KG1 (cell line): ENCODE measurements around the gene MAS1L.

Source experiments
- DNase-seq: peaks from one replicate; lab custom pipeline; 2025; lab: John Stamatoyannopoulos, UW

The MAS1L gene

DNA sequence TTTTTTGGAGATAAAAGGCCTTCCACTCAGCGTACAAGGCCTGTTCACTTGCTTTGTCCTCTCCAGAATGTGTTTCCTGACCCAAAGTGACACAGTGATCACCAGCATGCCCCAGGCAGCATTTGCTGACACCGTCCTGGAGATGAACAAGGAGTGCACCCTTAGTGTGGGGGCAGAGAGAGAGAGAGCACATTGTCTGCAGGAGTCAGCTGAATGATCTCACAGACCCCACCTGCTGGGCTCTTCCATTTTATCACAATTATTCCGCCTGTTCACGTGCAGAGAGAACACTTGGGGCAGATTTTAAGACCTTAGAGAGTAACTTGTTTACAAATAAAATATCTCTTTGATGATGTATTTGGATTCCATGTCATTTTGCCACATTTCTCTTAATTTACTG lies 22.4 kb upstream of the MAS1L start:
- DNase-seq: no peak

DNA sequence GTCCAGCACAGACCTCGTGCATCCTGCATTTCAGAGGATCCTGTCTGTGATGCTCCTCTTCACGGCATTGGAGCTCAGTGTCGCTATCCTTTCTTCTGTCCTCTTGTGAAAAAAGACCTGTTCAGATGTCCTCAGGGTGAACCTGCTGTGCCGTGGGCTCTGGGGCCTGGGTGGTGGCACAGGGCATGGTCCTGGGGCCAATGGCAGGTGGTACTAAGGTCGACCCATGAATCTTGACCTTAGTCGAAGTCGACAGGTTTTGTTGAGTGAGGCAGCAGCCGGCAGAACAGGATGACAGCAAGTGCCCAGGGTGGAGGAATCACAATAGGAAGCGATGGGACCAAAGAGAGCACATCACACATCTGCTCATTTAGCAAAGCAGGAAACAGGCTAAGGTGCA lies 22.0 kb upstream of the MAS1L start:
- no peak for DNase-seq

DNA sequence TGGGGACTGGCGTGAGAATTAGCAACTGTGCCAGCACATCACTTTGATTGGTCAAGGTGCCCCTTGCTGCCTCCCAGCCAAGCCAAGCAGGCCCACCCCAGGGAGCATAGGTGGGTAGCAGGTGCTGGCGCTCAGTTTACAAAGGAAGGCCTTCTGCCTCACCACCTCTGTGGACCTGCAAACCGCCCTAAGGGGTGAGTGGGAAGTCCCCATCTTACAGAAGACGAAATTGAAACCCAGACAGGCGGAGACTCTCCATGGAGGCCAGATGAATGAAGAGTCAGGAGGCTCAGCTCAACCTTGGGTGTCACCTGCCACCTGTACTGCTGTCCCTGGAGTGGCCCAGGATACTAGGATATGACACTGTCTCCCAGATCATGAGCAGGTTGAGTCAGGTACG lies 21.5 kb upstream of the MAS1L start:
- DNase-seq: no peak

DNA sequence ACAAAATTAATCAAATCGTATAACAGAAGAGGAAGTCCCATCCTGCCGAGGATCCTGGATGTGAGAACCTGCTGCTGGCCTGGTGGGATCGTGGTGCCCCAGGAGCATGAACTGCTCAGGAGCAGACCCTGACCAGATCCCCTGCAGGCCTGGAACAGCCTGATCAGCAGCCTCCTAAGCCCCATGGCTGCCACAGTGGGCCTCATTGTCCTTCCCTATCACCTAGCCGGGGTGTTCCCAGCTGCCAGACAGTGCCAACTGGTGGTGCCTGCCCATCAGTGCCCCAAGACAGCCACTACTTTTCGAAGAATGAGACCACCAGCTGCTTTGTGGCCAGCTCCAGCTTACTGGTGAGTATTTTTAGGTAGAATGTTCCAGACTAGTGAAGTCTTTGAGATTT lies 19.6 kb upstream of the MAS1L start:
- DNase-seq: no peak

DNA sequence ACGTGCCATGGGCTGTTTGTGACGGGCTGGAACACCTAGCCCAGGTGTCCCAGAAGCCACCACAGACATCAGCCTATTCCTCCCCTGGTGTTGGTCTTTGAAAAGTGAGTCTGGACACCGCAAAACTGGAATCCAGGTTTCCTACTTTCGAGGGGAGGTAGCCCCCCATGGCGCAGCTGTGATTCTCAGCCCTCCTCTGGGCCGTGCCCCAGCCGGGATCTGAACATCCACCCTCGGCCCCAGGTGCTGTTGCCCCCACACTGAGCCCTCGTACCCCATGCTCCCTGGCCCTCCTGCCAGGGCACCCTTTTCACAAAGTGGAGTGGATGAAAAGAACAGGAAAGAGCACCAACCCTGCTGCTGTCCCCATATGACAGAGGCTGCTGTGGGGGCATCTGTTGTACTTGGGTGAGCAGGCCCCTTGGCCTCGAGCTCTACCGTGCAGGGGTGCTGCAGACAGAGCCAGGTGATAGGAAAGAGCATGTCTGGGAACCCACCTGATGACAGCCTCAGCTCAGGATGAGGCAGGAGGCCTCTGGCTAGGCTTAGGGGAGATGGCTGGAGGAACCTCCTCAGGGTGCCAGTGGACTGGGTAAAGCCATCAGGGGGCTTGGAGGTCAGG lies 18.8 kb upstream of the MAS1L start:
- DNase-seq: no peak

DNA sequence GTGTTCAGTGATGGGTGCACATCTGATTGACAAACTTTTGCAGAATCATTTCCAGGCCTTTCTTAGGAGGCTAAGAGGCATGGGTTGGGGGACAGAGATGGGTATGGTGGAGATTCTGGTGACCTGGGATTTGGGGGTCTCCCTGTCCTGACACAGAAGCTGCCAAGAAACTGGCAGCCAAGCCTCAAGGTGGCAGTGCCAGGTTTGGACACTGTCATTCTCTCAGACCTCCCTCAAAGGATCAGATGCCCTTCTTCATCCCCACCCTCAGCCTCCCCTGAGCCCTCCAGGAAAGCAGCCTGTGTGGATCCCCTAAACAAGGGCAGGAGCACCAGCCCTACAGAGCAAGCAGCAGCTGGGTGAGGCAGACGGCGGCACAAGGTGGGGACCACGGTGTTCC lies 18.1 kb upstream of the MAS1L start:
- no peak for DNase-seq

DNA sequence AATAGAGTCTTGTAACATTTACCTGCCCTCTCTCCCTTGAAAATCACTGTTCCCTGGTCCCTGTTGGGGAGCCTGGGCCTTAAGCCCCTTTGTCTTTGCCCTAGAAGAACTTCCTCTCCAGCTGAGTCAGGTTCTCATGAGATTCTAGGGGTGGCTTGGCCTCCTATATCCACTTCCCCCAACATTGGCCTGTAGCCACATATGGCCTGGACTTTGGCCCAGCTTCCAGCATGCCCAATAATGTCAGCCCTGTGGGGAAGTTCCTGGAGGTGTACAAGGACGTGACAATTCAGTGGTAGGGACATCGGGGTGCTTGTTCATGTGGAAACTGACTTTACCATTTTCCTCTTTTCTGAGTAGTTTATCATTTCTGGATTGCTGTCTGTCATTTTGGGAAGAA lies 17.2 kb upstream of the MAS1L start:
- no peak for DNase-seq

DNA sequence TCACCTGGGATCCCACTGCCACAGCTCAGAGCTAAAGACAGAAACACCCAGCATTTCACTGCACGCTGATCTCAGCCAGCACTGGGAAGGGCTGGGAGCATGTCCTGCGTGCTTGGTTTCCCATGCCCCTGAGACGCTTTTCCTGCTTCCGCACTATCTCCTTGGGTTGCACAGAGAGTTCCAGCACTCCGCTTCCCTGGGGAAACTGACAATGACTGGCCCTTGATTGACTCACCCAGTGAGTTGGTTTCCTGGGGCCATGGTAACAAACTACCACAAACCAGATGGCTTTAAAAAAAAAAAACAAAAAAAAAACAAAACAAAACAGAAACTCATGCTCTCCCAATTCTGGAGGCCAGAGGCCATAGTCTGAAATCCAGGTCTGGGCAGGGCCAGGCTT lies 14.8 kb upstream of the MAS1L start:
- no peak for DNase-seq

DNA sequence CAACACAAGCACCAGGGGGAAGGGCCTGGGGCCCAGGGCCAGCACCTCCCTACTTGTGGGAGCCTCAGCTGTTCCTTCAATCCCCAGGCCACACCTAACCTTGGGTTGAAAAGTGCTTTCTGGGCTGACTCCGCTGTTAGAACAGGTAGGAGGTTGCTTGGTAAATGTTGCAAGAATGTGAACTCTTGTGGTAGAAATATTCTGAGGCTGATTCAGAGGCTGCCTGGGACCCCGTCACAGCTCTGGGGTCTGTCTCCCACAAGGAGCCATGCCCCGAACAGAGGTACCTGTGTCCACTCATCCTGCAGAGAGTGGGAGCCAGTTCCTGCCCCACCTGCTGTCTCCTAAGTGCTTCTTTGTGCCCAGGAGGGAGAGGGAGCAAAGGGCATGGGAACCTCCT lies 14.4 kb upstream of the MAS1L start:
- DNase-seq: no peak

DNA sequence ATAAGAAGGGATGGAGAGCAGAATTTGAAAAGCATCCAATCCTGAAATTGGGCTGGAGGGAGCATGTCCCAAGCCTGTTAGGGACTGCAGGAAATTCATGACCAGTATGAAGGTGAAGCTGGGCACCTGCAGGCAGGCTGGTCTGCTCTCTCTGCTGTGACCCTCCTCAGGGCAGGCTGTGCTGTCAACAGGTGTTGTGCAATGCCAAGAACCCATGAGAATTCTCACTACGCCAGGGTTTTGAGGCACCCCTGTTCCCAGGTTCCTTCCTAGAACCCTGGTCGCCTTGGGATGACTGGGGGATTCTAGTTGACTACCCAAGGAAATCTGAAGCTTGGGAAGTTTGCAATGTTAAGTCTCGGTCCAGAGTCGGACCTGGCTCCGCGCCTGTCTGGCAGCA lies 13.3 kb upstream of the MAS1L start:
- DNase-seq: no peak

DNA sequence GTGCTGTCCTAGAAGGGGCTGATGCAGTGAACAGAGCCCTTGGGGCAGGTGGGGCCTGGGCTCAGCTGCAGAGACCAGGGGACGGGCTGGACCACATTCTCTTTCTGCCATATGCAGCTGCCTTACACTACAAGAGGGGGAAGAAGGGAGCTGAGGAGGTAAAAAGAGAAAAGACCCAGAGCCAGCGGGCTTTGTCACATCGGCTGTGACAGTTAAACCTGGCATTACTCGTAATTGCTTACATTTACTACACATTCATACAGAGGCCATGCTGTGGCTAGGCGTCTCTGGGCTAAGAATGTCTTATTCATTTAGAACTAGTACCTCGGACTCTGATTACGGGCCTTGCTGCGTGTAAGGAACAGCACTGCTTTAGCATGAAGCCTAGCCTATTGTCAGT lies 12.8 kb upstream of the MAS1L start:
- DNase-seq: no peak

DNA sequence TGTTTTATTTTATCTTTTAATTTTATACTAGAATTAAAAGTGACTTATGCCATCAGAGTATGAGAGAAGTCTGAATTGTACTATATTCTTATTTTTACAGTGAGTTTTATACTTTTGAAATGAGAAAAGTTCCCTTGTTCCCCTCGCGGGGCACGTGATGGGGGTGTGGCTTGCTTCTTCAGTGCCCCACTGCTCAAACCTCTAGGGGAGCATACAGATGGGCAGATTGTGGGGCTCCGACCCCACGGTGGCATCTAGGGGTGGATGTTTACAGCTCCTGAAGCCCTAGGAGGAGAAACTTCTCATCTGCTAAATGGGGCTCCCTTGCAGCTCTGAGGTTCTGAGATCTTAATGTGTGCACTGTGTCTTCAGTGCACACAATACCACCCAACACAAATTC lies 11.9 kb upstream of the MAS1L start:
- DNase-seq: no peak

DNA sequence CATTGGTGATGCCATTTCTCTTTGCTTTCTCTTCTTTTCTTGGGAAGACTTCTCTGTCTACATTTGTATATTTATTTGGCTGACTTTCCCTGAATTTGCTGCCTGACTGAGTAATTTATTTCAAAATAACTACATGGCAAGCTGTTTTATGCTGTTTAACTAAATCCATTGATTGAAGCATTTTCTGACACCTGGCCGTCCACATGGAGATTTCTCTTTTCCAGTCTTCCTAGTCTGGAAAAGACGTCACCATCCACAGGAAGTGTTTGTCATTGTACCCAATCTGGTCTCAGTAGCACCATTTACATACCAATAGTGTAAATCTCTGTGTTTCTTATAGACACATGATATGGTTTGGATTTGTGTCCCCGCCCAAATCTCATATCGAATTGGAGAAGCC lies 9.2 kb upstream of the MAS1L start:
- DNase-seq: no peak

DNA sequence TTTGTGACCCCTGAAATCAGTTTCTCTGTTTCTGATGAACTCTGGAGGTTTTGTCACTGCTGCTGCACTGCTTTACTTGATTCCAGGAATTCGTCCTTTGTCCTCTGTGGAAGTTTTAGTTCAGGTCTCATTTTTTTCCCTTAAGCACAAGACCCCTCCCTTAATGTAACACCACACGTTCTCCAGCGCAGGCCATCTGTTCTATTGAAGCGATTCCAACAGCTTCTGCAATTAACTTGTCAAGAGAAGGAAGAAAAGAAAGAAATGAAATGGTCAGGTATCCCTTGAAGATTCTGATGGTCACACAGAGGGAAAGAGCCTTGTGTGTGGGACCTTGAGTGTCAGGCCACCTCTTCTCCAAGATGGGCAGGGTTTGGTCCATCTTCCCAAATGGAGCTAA lies 7.8 kb upstream of the MAS1L start:
- no peak for DNase-seq

DNA sequence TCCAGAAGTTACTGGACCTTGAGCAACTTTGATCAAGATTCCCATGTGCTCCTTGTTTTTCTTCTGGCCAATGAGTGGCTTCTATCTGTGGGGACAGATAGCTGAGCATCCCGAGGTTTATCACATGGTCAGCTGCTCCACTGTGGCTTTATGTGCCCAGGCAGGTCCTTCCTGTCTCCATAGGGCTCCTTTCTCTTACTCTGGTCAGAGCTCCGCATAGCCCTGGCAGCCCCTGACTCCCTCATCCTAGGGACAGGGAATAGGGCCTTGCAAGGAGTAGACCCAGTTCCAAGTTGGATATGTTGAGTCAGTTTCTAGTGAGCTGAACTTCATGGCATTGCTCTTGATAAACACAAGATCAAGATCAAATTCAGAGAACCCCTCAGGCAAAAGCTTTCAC lies 6.4 kb upstream of the MAS1L start:
- DNase-seq: no peak

DNA sequence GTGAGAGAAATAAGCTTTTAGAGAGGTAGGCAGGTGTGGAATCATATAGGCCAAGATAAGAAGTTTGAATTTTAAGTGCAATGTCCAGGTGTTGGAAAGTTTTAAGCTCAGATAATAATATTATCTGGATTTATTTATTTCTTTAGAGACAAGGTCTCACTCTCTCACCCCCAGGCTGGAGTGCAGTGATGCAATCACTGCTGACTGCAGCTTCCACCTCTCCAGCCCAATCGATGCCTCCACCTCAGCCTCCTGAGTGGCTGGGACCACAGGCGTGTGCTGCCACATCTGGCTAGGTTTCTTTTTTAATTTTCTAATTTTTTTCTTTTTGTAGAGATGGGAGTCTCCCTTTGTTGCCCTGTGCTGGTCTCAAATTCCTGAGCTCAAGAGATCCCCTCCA lies 5.5 kb upstream of the MAS1L start:
- DNase-seq: no peak

DNA sequence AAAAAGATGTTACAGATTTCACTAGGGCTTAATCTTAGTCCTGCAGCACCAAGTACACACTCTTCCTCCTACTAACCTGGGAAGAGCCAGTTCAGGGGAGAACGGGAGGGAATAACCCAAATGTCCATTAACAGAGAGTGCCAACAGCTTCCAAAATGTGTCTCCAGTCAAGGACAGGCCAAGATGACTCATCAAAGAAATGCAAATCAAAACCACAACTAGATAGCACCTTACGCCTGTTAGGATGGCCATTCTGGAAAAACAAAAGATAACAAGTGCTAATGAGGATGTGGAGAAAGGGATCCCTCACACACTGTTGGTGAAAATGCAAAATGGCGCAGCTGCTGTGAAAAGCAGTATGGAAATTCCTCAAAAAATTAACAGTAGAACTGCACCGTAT lies 3.8 kb upstream of the MAS1L start:
- no peak for DNase-seq

DNA sequence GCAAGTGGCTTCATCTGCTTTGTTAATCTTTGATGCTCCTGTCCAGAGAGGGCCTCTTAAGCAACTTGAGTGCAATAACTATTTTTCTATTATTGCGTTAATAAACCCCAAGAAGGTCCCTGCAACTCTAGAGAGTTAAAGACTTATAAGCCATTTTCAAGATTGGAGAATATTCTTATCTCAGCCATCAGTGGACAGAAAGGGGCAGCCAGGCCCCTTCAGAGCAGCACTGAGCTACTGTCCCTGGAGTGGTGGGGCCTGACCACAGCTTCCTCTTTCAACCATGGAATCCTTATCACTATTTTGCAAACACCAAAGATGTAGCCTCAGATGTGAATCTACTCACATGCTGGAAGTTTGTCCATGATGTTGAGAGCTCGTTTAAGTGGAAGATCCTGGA lies 2.8 kb upstream of the MAS1L start:
- DNase-seq: no peak

DNA sequence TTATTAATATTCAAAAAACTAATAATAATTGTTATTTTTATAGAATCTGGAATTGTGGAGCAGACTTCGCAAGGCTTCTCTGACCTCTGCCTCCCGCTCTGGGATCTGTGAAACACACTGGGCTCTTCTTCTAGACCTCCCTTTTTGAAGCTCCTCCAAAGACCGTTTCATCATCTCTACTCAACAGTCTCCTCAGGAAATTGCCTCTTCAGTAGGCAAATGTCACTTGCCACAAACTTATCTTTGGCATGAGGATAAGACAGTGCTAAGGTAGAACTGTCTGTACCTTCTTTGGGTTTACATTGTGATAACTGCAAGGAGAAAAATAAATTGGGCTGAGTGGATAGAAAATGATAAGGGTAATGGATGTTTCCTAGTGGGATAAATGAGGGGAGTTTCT lies 2.3 kb upstream of the MAS1L start:
- no peak for DNase-seq

DNA sequence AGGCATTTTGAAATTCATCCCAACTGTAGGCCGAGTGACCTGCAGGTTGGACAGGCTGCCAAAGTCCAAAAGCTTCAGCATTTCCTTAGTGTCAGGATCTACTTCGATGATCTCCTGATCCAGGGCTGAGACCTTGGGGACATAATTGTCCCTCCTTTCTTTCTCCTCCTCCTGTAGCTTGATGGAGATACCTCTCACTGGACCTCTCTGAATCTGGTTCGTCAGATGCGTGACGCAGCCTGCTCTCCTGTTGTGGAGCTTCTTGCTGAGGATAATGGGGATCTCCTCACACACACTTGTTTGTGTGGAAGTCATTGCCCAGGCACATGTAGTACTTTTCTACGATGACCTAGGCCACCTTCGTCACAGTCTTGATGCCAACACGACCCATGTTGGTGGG lies 1.5 kb upstream of the MAS1L start:
- DNase-seq: no peak

DNA sequence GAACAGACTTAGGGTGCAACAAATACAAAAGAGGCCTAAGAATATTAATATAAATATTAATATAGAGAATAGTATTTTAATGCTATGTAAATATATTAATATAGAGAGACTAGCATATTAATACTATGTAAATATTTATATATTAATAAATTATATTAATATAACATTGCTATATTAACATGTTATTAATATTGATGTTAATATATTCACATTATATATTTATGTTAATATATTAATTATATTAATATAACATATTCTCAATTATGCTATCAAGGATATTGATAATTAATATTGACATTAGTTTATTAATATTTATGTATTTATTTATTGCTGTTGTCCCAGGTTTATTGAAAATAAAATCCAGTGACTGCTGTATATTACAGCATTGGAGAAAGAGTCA lies 1.1 kb upstream of the MAS1L start:
- no peak for DNase-seq

DNA sequence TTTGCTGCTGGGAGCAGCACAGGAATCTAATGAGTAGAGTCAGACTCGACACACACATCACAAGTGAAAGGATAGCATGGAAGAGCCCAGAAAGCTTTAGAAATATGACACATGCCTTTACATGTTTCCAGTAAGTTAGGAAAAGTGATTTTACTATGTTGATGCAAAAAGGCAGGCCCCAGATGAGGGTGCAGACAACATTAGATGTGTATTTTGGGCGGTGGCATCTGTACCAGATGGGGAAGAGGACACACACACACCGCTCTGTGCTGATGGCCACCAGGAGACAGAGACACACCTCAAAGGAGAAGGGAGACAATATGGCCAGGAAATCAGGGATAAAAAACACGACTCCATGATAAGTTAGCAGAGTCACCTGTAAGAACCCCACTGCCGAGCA lies 625 bp downstream of the MAS1L start:
- no peak for DNase-seq

DNA sequence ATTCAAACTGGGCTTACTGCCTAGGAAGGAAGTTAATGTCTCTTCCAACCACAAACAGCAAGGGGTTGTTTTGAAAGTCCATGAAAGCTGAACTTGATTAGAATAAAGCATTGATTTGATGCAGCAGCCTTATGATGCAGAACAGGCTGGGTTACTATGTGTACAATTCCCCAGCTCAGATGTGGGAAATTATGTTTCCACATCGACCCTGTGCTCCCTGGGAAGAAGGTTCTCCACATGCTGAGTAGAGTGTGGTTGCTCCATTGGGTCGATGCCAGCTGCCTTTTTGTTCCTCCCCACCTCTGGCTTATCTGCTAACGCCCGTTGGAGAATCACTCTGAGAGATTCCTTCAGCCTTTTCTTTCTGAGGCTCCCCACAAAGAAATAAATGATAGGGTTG lies 1.2 kb downstream of the MAS1L start:
- DNase-seq: no peak

DNA sequence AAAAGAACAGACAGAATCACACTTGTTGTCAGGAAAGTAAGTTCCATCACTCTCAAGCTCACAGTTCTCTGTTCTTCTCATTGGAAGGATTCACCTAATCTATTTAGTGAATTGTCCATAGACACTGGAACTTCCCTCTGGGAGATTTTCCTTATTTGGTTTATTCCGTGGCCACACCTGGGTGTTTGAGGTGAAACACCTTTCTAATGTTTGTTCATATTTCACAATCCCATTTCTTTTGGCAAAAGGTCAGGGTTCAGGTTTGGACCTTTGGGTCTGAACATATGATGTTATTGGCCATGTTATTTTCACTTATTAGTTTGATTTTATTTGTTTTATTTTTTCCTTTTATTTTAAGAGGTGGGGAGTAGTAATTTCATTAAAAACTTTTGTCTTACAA lies 4.0 kb downstream of the MAS1L start:
- DNase-seq: no peak

DNA sequence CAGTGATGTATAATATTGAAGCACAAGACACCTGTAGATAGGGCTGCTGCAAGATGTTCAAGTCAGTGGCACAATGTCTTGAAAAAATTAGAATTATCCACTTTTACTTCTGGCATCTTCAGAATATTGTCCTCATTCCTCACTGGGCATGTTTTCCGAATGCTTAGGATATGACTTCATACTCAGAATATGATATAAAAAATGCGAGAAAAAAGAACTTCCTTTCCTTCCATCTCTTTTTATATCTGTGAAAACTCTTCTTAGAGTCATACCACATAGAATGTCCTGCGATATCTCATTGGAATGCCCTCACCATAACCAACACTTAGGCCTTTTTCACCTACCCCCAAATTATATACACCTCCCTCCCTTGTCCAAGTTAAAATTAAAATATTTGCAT lies 4.6 kb downstream of the MAS1L start:
- DNase-seq: no peak
